Naive thymus-derived CD4-positive, alpha-beta T cell (primary cell): ENCODE results near the gene GPR3. TPM values are rescaled to one million over a fixed set of nuclear protein-coding genes. Genes with fewer than 3 reads are reported as not detected.
A peak's percentile ranks its signal among the peaks of the same experiment; 100 is the strongest.

Experiments used
- ATAC-seq: fragments of 150-1000 bp; cut with Tn5 transposase; 2 replicates; pipeline ENCODE4 v1.10.0; 2021; ENCODE audit warnings: mild to moderate bottlenecking, moderate library complexity
- CTCF ChIA-PET: fragments of 350-600 bp; sonication (Branson Sonifier 250); formaldehyde crosslinking; loops from one replicate; lab custom pipeline; 2021; ENCODE audit warnings: antibody characterized with exemption; lab: Charles Lee
- POLR2A ChIA-PET: fragments of 350-600 bp; sonication (Branson Sonifier 250); formaldehyde crosslinking; loops from one replicate; lab custom pipeline; 2021; ENCODE audit warnings: antibody characterized with exemption, inconsistent platforms; lab: Charles Lee
- DNase-seq, 9 donors: peaks; one replicate each; pipeline versions ENCODE4 v3.0.0 to v3.0.0-alpha.2; 2020 to 2022; ENCODE audit warnings: mixed read lengths in 1 of 9
- H3K27ac ChIP-seq: one replicate; pipeline ENCODE4 v1.7.0; 2013; ENCODE audit warnings: mild to moderate bottlenecking, low read depth, low read length, moderate library complexity
- H3K27me3 ChIP-seq, 2 donors: one replicate each; pipeline ENCODE4 v1.7.0; 2013; ENCODE audit warnings: low read length in 2 of 2, mild to moderate bottlenecking in 2 of 2, moderate library complexity in 2 of 2; ENCODE audit not compliant: control insufficient read depth in 2 of 2, insufficient read depth in 2 of 2
- H3K36me3 ChIP-seq, 3 experiments: 1 replicate in 2 of 3; 2 replicates in 1 of 3; pipeline ENCODE4 v1.7.0; 2013; ENCODE audit warnings: low read length in 3 of 3, mild to moderate bottlenecking in 3 of 3, moderate library complexity in 1 of 3; ENCODE audit not compliant: insufficient read depth in 3 of 3, control insufficient read depth in 2 of 3
- H3K4me1 ChIP-seq, 2 donors: one replicate each; pipeline ENCODE4 v1.7.0; 2013; ENCODE audit warnings: low read length in 2 of 2, mild to moderate bottlenecking in 2 of 2, moderate library complexity in 1 of 2; ENCODE audit not compliant: control insufficient read depth in 2 of 2, insufficient read depth in 2 of 2
- H3K4me3 ChIP-seq: 2 replicates; pipeline ENCODE4 v1.7.0; 2013; ENCODE audit warnings: mild to moderate bottlenecking, low read length
- H3K9me3 ChIP-seq, 3 experiments: 1 replicate in 2 of 3; 2 replicates in 1 of 3; pipeline ENCODE4 v1.7.0; 2013; ENCODE audit warnings: low read length in 3 of 3; ENCODE audit not compliant: control insufficient read depth in 2 of 3
- H3K27ac Mint-ChIP-seq, 9 donors: one replicate each; pipeline ENCODE4 v1.8.0; 2020 to 2022; ENCODE audit warnings: mixed read lengths in 9 of 9, mild to moderate bottlenecking in 8 of 9, moderate library complexity in 5 of 9, inconsistent platforms in 2 of 9
- H3K27me3 Mint-ChIP-seq, 5 donors: one replicate each; pipeline ENCODE4 v1.8.0; 2021 to 2022; ENCODE audit warnings: mixed read lengths in 5 of 5, mild to moderate bottlenecking in 1 of 5
- H3K36me3 Mint-ChIP-seq, 5 donors: one replicate each; pipeline ENCODE4 v1.8.0; 2020 to 2022; ENCODE audit warnings: mixed read lengths in 5 of 5, mild to moderate bottlenecking in 3 of 5, inconsistent platforms in 1 of 5
- H3K4me1 Mint-ChIP-seq, 7 donors: one replicate each; pipeline ENCODE4 v1.8.0; 2020 to 2022; ENCODE audit warnings: mixed read lengths in 7 of 7, mild to moderate bottlenecking in 3 of 7, inconsistent platforms in 1 of 7
- H3K4me3 Mint-ChIP-seq, 10 donors: one replicate each; pipeline ENCODE4 v1.8.0; 2020 to 2022; ENCODE audit warnings: mild to moderate bottlenecking in 10 of 10, mixed read lengths in 10 of 10, moderate library complexity in 6 of 10, inconsistent platforms in 2 of 10
- H3K9me3 Mint-ChIP-seq, 11 donors: one replicate each; pipeline ENCODE4 v1.8.0; 2020 to 2022; ENCODE audit warnings: mixed read lengths in 11 of 11, mild to moderate bottlenecking in 4 of 11, inconsistent platforms in 1 of 11, moderate library complexity in 1 of 11
- intact Hi-C, 2 donors: fragments of 100-400 bp; cut with micrococcal nuclease; formaldehyde crosslinking; loops; one replicate each; pipeline ENCODE4 v1.15.1; 2023
- polyA plus RNA-seq, 2 donors: library from polyadenylated mRNA; unstranded; fragments of 300-500 nt; fragmentation: Illumina TruSeq; gene quantifications; one replicate each; pipeline ENCODE4 v1.2.3, GENCODE V29; 2021
- total RNA-seq, 6 experiments: library from RNA in 5 of 6; stranded (reverse) in 5 of 6; gene quantifications; 1 replicate in 5 of 6; 2 replicates in 1 of 6; pipeline ENCODE4 v1.2.3 and lab custom pipeline; 2021 to 2026

Gene GPR3
- total and polyA plus RNA-seq, 7 experiments from 2014 or later = 0.09 to 0.93 (median 0.24) TPM; not detected in 2

GRCh38 chr1:27444632-27445031 lies 52.2 kb downstream of the GPR3 start:
- no peaks in the 10 kb centered on the region for H3K27me3 ChIP-seq
- H3K27ac ChIP-seq = peak overlapping the region; percentile 42
- no peak overlapping the region for H3K4me3 ChIP-seq
- CTCF ChIA-PET = no interaction called here
- POLR2A ChIA-PET = interaction anchor here (1.1 kb wide), 1 partner anchor 14 kb away, joined by 3 read pairs; no protein-coding TSS in a partner anchor
- intact Hi-C loops = loop anchor here in 1 of 2 donors (1.0 kb wide), 1 partner anchor 8 kb away; no protein-coding TSS in a partner anchor
- no peaks in the 10 kb centered on the region for H3K9me3 ChIP-seq
- DNase-seq (no peak), ATAC-seq (no peak)
- H3K36me3 Mint-ChIP-seq = peaks cover 0 to 28% (median 18%) of the 10 kb centered on the region in 5 donors
- no peaks in the 10 kb centered on the region for H3K9me3 Mint-ChIP-seq
- H3K27ac Mint-ChIP-seq = peak overlapping the region in 8 of 9 donors; percentile 13 to 87 (median 77)
- H3K4me1 ChIP-seq = peaks cover 0 to 22% of the 10 kb centered on the region in 2 donors
- peaks cover 28 to 69% (median 53%) of the 10 kb centered on the region in 7 donors for H3K4me1 Mint-ChIP-seq
- H3K4me3 Mint-ChIP-seq = peak overlapping the region in 9 of 10 donors; percentile 2 to 75 (median 60)
- H3K36me3 ChIP-seq = peaks cover 0 to 4% (median 0%) of the 10 kb centered on the region in 3 experiments
- H3K27me3 Mint-ChIP-seq = no peaks in the 10 kb centered on the region

Other genes starting within 250 kb of the GPR3 start
- gene SLC9A1, start 237.5 kb upstream of the GPR3 start, total RNA-seq = 10 to 100 TPM; 13.2 to 25.7 (median 21.1) TPM
- gene SLC9A1, start 237.5 kb upstream of the GPR3 start, polyA plus RNA-seq = 10 to 100 TPM in 1 of 2 donors, 1 to 10 TPM in 1; 7.1 to 18.2 TPM
- gene WDTC1, start 158.0 kb upstream of the GPR3 start, total RNA-seq = 10 to 100 TPM; 33.2 to 59.0 (median 46.3) TPM
- gene WDTC1, start 158.0 kb upstream of the GPR3 start, polyA plus RNA-seq = 1 to 10 TPM; 5.8 to 8.5 TPM
- 10 to 100 TPM; 23.7 to 44.0 (median 41.9) TPM for gene TMEM222, start 70.5 kb upstream of the GPR3 start, total RNA-seq
- 10 to 100 TPM; 58.5 to 66.1 TPM for gene TMEM222, start 70.5 kb upstream of the GPR3 start, polyA plus RNA-seq
- 100 to 1,000 TPM; 107 to 172 (median 136) TPM for gene SYTL1, start 50.6 kb upstream of the GPR3 start, total RNA-seq
- 100 to 1,000 TPM in 1 of 2 donors, 10 to 100 TPM in 1; 93.0 to 105 TPM for gene SYTL1, start 50.6 kb upstream of the GPR3 start, polyA plus RNA-seq
- gene MAP3K6, start 25.7 kb upstream of the GPR3 start, total RNA-seq = 10 to 100 TPM; 13.0 to 17.0 (median 15.2) TPM
- 1 to 10 TPM; 5.9 to 6.6 TPM for gene MAP3K6, start 25.7 kb upstream of the GPR3 start, polyA plus RNA-seq
- not detected for gene FCN3, start 17.8 kb upstream of the GPR3 start, total RNA-seq
- gene FCN3, start 17.8 kb upstream of the GPR3 start, polyA plus RNA-seq = not detected
- gene CD164L2, start 9.3 kb upstream of the GPR3 start, total RNA-seq = under 1 TPM in 1 of 5 experiments, not detected in 4; 0.24 TPM
- gene CD164L2, start 9.3 kb upstream of the GPR3 start, polyA plus RNA-seq = not detected
- 100 to 1,000 TPM; 136 to 177 (median 145) TPM for gene WASF2, start 97.5 kb downstream of the GPR3 start, total RNA-seq
- 10 to 100 TPM; 78.4 to 85.0 TPM for gene WASF2, start 97.5 kb downstream of the GPR3 start, polyA plus RNA-seq
- 10 to 100 TPM; 18.4 to 38.8 (median 21.3) TPM for gene AHDC1, start 211.5 kb downstream of the GPR3 start, total RNA-seq
- gene AHDC1, start 211.5 kb downstream of the GPR3 start, polyA plus RNA-seq = 1 to 10 TPM in 1 of 2 donors, under 1 TPM in 1; 0.90 to 2.0 TPM
- 100 to 1,000 TPM in 1 of 5 experiments, 10 to 100 TPM in 1, 1 to 10 TPM in 2, under 1 TPM in 1; 0.15 to 246 (median 1.9) TPM for gene FGR, start 242.6 kb downstream of the GPR3 start, total RNA-seq
- gene FGR, start 242.6 kb downstream of the GPR3 start, polyA plus RNA-seq = under 1 TPM; 0.70 to 0.72 TPM